Aorta (tissue), 5 donors: ENCODE data around the gene DCHS1. TPM values are rescaled to one million over a fixed set of nuclear protein-coding genes. Genes with fewer than 3 reads are reported as not detected.

Experiments
- ATAC-seq: fragments of 200-7000 bp; cut with Tn5 transposase; one replicate; pipeline ENCODE4 v1.9.1; 2022; ENCODE audit warnings: moderate library complexity; ENCODE audit not compliant: low FRiP score
- DNase-seq, 2 donors: peaks; one replicate each; pipeline ENCODE4 v3.0.0-alpha.2; 2020
- H3K27ac ChIP-seq, 2 donors: one replicate each; pipeline ENCODE4 v1.5.1; 2013; ENCODE audit warnings: low read length in 2 of 2, mild to moderate bottlenecking in 2 of 2, moderate library complexity in 2 of 2, control low read depth in 1 of 2, inconsistent platforms in 1 of 2, low read depth in 1 of 2
- H3K27me3 ChIP-seq, 2 donors: one replicate each; pipeline ENCODE4 v1.6.1; 2013; ENCODE audit warnings: control low read depth in 1 of 2, low read length in 1 of 2, mild to moderate bottlenecking in 1 of 2, moderate library complexity in 1 of 2; ENCODE audit not compliant: insufficient read depth in 2 of 2, control insufficient read depth in 1 of 2
- H3K36me3 ChIP-seq, 2 donors: one replicate each; pipeline ENCODE4 v1.6.1; 2013; ENCODE audit warnings: control low read depth in 1 of 2, low read length in 1 of 2, mild to moderate bottlenecking in 1 of 2; ENCODE audit not compliant: insufficient read depth in 2 of 2, control insufficient read depth in 1 of 2
- H3K4me1 ChIP-seq, 2 donors: one replicate each; pipeline ENCODE4 v1.6.1; 2013; ENCODE audit warnings: low read length in 2 of 2, control low read depth in 1 of 2, mild to moderate bottlenecking in 1 of 2, moderate library complexity in 1 of 2; ENCODE audit not compliant: insufficient read depth in 2 of 2, control insufficient read depth in 1 of 2
- H3K4me3 ChIP-seq, 2 donors: one replicate each; pipeline ENCODE4 v1.5.1; 2013; ENCODE audit warnings: low read length in 2 of 2, control low read depth in 1 of 2, mild to moderate bottlenecking in 1 of 2
- H3K9me3 ChIP-seq: one replicate; pipeline ENCODE4 v1.6.1; 2013; ENCODE audit warnings: mild to moderate bottlenecking, low read length; ENCODE audit not compliant: control insufficient read depth
- WGBS, 2 donors: extraction: QIAGEN DNeasy Blood & Tissue Kit; methylation state at CpG; one replicate each; pipeline ENCODE4 v1.1.7; 2013; 5-methylcytosine and 5-hydroxymethylcytosine counted together
- intact Hi-C, 2 donors: fragments of 100-400 bp; cut with DNase I; formaldehyde crosslinking; loops; one replicate each; pipeline versions ENCODE4 v1.14.2 to v1.15.0; 2022
- polyA plus RNA-seq, 2 donors: library from polyadenylated mRNA; stranded (reverse); fragments of 200-250 nt; gene quantifications; one replicate each; pipeline ENCODE4 v1.2.3, GENCODE V29; 2013
- total RNA-seq, 2 donors: library from RNA; stranded (reverse); fragmentation: NEBNext Ultra II Directional; extraction: Animal tissue kit (Norgen Biotek cat#: 25700); gene quantifications; one replicate each; pipeline ENCODE4 v1.2.1, GENCODE V29; 2021
- donor health status: healthy with polysubstance abuse.
- donor health status: Bipolar disorder and iron deficiency.
- donor health status: DM: no; HTN: no; CAD: no.
- donor health status: DM: no; HTN: no; CAD: no.
- donor health status: DM: yes; HTN: yes; CAD: no.

The DCHS1 gene
- total and polyA plus RNA-seq, 4 donors = 1.4 to 64.4 (median 36.6) TPM

- Histone ChIP-seq H3K27me3 (no peaks in the 10 kb centered on the region), H3K4me3 (no peak overlapping the region), H3K9me3 (no peaks in the 10 kb centered on the region), H3K4me1 (no peaks in the 10 kb centered on the region), H3K27ac (no peak overlapping the region), H3K36me3 (peaks cover 0 to 5% of the 10 kb centered on the region in 2 donors)
- DNase-seq = no peak
- 44% methylated on average over 10 of the region's 10 CpGs for WGBS, 2 donors
- intact Hi-C loops = loop anchor here in 1 of 2 donors (5.0 kb wide), 1 partner anchor 47 kb away; the partner anchor contains the start of gene MRPL17
- peak; percentile 52 for ATAC-seq
Measured at GRCh38 chr11:6635082-6635932, 20.3 kb downstream of the DCHS1 start.

DNA sequence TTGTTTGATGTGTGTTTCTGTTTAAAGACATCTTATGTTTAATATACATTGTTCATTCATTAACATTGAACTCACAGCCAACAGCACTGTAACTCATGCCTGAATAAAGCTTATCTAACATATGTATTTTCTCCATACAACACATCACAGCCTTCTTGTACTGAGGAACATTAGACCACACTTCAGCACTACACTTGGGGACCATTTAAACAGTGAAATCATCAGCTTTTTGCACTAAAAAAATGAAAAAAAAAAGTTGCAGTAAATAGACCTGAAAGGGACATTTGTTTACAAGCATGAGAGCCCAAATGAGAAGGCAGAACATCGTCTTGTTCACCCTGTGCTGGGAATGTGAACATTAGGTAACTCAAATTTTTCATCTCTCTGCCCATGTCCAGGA lies 21.1 kb downstream of the DCHS1 start:
- intact Hi-C loops = no loop called here
- H3K4me3 ChIP-seq = no peak overlapping the region
- H3K36me3 ChIP-seq = peaks cover 0 to 8% of the 10 kb centered on the region in 2 donors
- H3K27ac ChIP-seq = no peak overlapping the region
- H3K4me1 ChIP-seq = no peaks in the 10 kb centered on the region
- 76 to 77% methylated on average over 1 of the region's 1 CpG for WGBS, 2 donors
- H3K27me3 ChIP-seq = no peaks in the 10 kb centered on the region
- no peak for ATAC-seq
- no peak for DNase-seq
- no peaks in the 10 kb centered on the region for H3K9me3 ChIP-seq

DNA sequence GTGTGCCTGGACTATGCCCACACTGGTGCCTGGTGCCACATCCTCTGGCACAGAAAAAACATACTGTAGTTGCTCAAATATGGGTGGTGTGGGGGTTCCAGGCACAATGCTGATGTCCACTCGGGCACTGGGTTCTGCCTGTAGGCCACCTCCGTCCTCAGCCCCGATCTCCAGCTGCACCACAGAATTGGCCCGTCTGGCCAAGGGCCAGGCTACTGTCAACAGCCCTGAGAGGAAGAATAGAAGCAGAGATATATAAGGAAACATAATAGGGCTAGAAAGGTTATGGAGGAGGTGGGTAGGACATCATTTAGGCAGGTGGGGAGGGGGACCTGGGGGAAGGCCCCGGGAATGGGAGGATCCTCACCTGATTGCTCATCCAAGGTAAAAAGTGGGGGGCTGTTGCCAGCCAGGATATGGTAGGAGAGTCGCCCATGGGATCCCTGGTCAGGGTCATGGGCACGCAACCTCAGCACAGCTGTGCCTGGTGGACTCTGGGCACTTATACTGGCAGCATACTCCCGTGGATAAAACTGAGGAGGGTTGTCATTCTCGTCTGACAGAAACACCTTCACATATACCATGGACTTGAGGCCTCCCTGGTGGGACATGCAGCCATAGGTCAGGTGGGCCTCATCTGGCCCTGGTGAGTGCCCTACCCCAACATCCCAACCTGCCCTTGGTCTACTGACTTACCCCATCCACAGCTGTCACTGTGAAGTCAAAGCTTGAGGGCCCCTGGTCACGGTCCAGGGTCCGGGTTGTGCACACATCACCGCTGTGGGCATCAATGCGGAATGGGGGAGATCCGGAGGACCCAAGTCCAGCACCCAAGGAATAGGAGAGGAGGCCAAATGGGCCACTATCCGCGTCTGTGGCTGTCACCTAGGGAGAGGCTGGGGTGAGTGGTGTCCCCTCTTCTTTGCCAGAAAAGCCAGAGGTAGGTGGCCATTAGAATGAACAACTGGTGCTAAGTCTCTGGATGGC lies 21.9 kb downstream of the DCHS1 start:
- Histone ChIP-seq H3K4me3 (no peak overlapping the region), H3K27ac (no peak overlapping the region), H3K36me3 (peaks cover 0 to 10% of the 10 kb centered on the region in 2 donors), H3K9me3 (no peaks in the 10 kb centered on the region), H3K27me3 (no peaks in the 10 kb centered on the region), H3K4me1 (no peaks in the 10 kb centered on the region)
- no peak for ATAC-seq
- intact Hi-C loops = no loop called here
- 83 to 87% methylated on average over 16 of the region's 16 CpGs for WGBS, 2 donors
- DNase-seq = no peak

GRCh38 chr11:6632116-6633073 lies 23.2 kb downstream of the DCHS1 start:
- no peak overlapping the region for H3K4me3 ChIP-seq
- H3K9me3 ChIP-seq = no peaks in the 10 kb centered on the region
- no peaks in the 10 kb centered on the region for H3K27me3 ChIP-seq
- intact Hi-C loops = no loop called here
- H3K36me3 ChIP-seq = peaks cover 0 to 11% of the 10 kb centered on the region in 2 donors
- DNase-seq (no peak), ATAC-seq (no peak)
- 88 to 90% methylated on average over 29 of the region's 29 CpGs for WGBS, 2 donors
- H3K27ac ChIP-seq = no peak overlapping the region
- no peaks in the 10 kb centered on the region for H3K4me1 ChIP-seq

DNA sequence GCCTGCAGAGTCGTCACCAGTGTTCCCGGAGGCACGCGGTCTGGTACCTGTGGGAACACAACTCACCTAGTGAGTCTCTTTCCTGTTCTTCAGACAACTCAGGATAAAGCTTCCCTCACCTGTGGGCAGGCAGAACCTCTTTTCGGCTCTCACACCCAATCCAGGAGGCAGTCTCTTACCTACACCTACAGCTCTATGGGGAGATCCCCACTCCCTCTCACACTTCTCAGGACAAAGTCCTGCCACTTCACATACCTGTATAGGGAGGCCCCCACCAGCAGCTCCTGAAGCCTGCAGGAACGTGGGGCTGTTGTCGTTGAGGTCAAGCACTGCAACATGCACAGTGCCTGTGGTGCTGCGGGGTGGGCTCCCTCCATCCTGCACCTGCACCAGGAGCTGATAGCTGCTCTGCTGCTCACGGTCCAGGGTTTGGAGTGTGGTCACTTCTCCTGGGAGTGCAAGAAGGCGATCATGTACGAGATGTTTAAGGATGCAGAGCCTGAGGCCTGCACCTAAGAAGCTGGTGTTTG lies 24.2 kb downstream of the DCHS1 start:
- Histone ChIP-seq H3K36me3 (peaks cover 0 to 11% of the 10 kb centered on the region in 2 donors), H3K4me1 (no peaks in the 10 kb centered on the region), H3K9me3 (no peaks in the 10 kb centered on the region), H3K27me3 (no peaks in the 10 kb centered on the region), H3K27ac (no peak overlapping the region), H3K4me3 (no peak overlapping the region)
- DNase-seq = no peak
- 88 to 93% methylated on average over 11 of the region's 11 CpGs for WGBS, 2 donors
- ATAC-seq = no peak
- intact Hi-C loops = no loop called here

DNA sequence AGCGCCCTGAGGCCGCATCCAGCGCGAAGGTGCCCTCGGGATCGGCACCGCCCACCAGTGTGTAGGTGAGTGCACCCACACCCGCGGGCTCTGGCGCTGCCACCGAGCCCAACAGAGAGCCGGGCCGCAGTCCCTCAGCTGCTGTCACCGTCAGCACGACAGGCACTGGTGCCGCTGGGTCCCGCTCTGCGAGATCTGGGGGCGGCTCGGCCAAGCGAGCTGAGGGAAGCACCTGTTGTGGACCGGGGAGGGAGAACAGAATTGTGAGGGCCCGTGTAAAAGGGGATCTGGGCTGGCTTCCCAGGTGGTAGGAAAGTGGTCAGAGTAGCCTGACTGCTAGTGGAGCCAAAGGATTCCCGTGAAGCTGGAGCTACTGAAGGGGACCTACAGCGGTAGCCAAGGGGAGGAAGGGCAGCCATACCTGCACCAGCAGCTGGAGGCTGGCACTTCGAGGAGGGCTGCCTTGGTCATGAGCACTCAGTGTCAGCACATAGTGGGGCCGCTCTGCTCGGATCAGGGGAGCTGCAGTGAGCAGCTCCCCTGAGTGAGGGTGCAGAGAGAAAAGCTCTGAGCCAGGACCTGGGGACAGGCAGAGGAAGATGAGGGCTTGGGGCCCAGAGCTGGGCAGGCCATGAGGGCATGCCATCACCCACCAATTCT lies 24.8 kb downstream of the DCHS1 start:
- DNase-seq = no peak
- no peak overlapping the region for H3K4me3 ChIP-seq
- intact Hi-C loops = no loop called here
- peaks cover 0 to 11% of the 10 kb centered on the region in 2 donors for H3K36me3 ChIP-seq
- ATAC-seq = no peak
- no peak overlapping the region for H3K27ac ChIP-seq
- no peaks in the 10 kb centered on the region for H3K9me3 ChIP-seq
- no peaks in the 10 kb centered on the region for H3K4me1 ChIP-seq
- WGBS, 2 donors = 86 to 87% methylated on average over 27 to 28 of the region's 28 CpGs
- no peaks in the 10 kb centered on the region for H3K27me3 ChIP-seq

GRCh38 chr11:6629892-6630631 lies 25.5 kb downstream of the DCHS1 start:
- intact Hi-C loops = no loop called here
- ATAC-seq = no peak
- peaks cover 0 to 14% of the 10 kb centered on the region in 2 donors for H3K36me3 ChIP-seq
- H3K27me3 ChIP-seq = no peaks in the 10 kb centered on the region
- 76 to 77% methylated on average over 99 to 102 of the region's 102 CpGs for WGBS, 2 donors
- no peak overlapping the region for H3K4me3 ChIP-seq
- no peaks in the 10 kb centered on the region for H3K4me1 ChIP-seq
- no peak overlapping the region for H3K27ac ChIP-seq
- H3K9me3 ChIP-seq = no peaks in the 10 kb centered on the region
- DNase-seq = no peak
